Peyer's patch (tissue), 4 donors: Measurements from ENCODE around the gene RTN4R.

Experiments used
- POLR2A ChIP-seq, 2 donors: fragments of 450-650 bp; IDR thresholded peaks; one replicate each; pipeline ENCODE4 v1.5.1; 2017; ENCODE audit warnings: antibody characterized with exemption in 2 of 2, mild to moderate bottlenecking in 2 of 2, moderate library complexity in 2 of 2
- TF ChIP-seq, protein P1 (sequence below), 6 experiments: fragments of 450-650 bp in 4 of 6; fragments of 200-600 bp in 2 of 6; sonication (generic) in 1 of 6; IDR thresholded peaks; one replicate each; pipeline ENCODE4 v1.5.1; 2017 to 2019; ENCODE audit warnings: antibody characterized with exemption in 6 of 6, mild to moderate bottlenecking in 3 of 6, moderate library complexity in 1 of 6

DNA sequence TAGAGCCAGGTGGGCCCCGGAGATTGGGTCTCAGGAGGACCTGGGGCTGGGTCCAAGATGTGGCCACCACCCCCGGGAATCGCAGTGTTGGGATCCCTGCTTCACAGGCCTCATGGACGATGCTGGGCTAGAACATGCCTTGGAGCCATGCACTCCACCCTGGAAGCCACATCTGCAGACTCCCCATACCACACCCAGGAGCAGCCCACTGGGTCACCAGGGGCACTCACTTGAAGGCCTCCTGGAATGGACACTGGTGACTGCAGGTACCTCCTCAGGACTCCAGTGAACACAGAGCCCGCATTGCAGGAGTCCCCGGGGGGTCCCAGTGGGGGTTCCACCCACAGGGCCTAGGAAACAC lies 25.0 kb downstream of the RTN4R start:
- TF ChIP-seq, protein P1, sequence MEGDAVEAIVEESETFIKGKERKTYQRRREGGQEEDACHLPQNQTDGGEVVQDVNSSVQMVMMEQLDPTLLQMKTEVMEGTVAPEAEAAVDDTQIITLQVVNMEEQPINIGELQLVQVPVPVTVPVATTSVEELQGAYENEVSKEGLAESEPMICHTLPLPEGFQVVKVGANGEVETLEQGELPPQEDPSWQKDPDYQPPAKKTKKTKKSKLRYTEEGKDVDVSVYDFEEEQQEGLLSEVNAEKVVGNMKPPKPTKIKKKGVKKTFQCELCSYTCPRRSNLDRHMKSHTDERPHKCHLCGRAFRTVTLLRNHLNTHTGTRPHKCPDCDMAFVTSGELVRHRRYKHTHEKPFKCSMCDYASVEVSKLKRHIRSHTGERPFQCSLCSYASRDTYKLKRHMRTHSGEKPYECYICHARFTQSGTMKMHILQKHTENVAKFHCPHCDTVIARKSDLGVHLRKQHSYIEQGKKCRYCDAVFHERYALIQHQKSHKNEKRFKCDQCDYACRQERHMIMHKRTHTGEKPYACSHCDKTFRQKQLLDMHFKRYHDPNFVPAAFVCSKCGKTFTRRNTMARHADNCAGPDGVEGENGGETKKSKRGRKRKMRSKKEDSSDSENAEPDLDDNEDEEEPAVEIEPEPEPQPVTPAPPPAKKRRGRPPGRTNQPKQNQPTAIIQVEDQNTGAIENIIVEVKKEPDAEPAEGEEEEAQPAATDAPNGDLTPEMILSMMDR (IDR thresholded peaks at IDR 0.05), result no peak
- no peak for TF ChIP-seq POLR2A (IDR thresholded peaks at IDR 0.05)
